HTERT RPE-1 (cell line): Measurements from ENCODE around the gene GALNT3.

Experiments used
- in situ Hi-C: fragments of 300-500 bp; cut with MboI; formaldehyde crosslinking; loops from 4 replicates; pipeline ENCODE4 v1.14.3; 2020; ENCODE audit warnings: low sequenced_read_pairs

Gene GALNT3

DNA sequence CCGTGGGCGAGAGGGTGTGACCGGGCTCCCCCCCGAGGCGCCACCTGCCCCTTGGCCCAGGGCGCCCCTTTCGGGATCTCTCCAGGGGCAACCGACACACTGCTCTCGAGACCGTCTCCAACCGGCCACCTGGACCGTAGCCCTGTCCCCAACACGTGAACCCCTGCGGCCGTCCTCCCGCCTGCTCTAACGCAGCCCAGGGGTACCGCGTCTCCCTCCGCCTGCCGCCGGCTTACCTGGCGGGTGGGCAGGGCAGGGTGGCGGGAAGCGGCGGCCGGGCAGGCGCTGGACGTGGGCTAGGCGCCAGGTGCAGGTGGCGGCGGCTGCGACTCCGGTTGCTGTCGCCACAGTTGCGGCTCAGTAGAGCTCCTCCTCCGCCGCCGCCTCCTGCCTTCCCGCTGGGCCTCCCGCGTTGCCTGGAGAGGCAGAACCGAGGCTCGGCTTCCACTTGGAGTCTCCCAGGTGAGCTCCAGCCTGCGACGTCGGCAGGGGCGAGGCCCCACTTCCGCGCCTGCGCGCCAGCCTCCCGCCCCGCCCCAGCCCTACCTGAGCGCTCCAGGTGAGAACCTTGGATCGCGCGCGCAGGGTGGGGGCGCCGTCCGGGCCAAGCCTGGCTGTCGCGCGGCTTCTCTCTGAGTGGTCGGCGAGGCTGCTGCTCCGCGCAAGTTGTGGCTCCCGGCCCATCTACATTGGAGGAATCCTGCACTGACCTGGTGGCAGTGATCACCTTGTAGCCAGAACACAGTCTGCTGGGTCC is at the start of gene GALNT3:
Gene GALNT3, minus strand, starts transcription at position 469 of the 757 bp plus-strand sequence. CDS start 23,547 bp downstream, outside the sequence.
- in situ Hi-C loops = no loop called here

DNA sequence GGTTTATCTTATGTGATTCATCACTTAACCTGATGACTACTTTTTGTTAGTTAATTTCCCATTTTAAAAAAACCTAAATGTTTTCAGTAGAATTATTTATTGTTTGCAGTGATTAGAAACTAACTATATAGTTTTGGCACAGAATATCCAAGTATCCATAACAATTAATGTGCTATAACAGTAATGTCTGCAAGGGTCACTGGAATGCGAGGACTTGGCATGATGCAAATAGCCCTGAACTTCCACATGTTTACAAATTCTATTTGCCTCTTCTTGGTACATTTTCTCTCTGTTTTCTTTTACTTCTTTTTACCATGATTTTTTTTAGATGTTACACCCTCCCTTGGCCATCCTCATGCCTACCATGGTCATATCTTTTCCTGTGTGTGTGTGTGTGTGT is 49.3 kb upstream of the GALNT3 start:
- in situ Hi-C loops = no loop called here

DNA sequence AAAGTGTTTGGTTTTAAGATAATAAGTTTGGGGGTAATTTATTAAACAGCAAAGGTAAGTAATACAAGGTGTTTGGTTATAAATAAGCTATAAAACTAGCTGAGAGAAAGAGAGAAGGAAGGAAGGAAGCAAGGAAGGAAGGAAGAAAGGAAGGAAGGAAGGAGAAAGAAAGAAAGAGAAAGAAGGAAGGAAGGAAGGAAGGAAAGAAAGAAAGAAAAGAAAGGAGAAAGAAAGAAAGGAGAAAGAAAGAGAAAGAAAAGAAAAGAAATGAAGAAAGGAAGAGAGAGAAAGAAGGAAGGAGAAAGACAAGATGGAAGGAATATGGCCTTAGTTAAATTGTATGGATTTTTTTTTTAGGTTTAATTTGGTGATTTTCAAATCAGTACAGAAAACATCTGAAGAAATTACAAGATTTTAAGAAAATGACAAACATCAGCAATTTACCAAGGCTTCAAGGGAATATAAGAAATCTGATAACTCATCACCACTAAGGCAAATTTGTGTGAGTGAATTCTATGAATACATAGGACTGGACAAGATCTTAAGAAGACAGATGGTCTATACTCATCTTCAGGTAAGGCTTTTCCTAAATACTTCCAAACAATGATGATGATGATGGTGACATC is 46.4 kb upstream of the GALNT3 start:
- in situ Hi-C loops = no loop called here

DNA sequence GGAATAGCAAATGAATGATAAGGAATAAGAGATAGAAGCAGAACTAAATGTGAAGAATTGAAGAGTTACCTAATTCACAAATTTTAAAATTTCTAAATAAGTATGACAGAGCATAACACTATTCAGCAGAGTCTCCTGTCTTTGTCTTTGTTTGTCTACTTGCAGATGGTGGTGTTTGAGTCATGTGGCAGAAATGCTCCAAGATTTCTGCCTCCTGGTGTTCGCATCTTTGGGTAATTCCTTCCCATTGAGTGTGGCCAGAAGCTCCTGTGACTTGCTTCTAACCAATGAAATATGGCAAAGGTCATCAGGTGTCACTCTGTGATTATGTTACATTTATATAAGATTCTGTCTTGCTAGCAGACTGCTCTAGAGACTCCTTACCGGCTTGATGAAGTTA is 45.6 kb upstream of the GALNT3 start:
- in situ Hi-C loops = no loop called here

DNA sequence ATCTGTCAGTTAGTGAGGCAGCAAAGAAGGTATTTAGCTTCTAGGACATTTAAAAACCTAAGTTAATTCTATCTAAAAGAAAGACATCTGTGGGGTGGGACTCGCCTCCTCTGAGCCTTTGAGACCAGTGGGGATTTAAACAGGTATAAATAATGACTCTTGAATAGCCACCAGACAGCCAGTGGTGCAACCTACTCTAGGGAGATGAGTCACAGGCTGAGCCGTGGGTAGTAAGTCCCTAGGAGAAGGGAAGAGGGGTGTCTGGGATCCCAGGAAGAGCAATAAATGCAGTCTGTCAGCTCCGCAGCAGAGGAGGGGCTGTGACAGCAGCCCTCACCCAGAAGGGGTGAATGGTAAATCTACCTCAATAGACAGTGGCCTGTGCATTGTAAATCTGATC is 43.1 kb upstream of the GALNT3 start:
- in situ Hi-C loops = no loop called here

DNA sequence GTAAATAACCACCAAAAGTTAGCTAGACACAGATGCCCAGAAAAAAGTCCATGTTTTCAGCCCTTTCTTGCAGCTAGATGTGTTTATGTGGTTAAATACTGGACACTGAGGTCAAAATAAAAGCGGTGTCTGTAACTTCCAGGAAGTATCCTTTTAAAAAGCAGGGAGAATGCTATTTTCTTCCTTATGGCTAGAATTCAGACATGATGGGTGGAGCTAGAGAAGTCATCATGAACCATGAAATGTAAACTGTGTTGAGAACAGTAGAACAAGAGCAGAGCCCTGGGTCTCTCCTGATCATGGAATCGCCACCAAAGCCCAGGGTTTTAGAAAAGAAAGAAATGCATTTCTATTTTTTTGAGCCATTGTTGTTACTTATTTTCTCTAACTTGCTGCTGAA is 41.3 kb upstream of the GALNT3 start:
- in situ Hi-C loops = no loop called here

DNA sequence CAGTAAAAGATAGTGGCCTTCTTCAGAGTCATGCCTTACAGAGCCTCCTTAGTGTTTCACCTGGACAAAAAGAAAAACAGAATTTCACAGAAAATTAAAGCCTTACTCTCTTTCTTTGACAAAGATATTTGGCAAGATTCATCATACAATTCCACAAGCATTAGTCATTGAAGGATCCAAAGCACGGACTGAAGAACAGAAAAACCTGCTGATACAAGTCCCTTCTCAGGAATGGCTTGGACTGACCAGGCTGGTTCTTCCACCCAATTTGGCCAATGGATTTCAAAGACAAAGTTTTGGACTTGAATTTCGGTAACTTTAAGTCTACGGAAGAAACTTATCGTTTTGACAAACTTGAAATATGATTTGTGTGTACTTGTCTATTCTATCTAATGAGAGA is 39.1 kb upstream of the GALNT3 start:
- in situ Hi-C loops = no loop called here

DNA sequence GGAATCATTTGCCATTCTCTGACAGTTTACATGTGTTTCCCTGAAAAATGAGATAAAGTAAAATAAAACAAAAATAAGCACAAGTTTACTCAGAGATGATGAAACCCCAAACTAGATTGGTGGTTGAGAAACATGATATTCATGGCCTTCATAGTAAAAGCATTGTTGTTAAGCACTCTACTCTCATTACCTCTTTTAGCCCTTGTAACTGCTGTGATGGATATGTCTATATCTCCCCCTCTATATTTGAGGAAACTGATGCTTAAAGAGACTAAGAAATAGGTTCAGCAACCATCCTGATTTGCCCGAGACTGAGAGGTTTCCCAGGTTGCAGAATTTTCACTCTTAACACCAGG is 33.9 kb upstream of the GALNT3 start:
- in situ Hi-C loops = no loop called here

DNA sequence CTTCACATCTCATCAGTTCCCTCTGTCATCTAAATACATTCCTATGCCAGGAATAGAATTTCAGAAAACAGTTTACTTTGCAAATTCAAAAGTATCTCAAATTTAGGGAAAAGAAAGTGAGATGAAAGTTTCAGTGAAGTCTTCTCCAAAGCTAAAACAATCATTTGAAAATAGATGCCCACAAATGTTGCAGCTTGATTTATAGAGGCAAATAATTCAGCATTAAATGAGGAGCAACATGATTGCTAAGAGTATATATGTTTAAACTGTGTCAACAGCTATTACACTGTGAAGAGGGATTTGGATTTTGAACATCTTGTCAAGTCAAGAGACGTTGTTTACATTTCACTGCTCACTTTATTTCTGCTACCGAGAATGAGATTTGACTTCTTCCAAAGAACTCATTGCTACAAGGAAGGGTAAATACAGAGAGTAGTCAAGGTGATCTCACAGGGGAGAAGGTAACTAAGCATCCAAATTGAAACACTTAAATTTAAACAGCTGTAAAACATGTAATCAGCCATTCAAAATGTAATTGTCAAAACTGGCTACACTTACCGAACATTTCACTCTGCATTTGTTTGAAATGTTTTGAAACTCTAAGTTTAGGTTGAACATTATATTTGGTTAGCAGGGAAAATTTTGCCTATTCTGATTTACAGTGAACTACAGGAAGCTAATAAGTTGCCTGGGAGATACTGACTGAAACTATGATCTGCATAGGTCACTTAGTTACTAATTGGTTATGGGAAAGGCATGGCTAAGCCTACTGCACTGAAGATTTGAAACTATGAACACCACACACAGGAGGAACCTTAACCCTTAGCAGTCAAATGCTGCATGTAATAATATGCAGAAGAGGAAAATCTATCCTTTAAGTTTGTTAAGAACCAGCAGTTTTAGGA is 33.2 kb upstream of the GALNT3 start:
- in situ Hi-C loops = no loop called here

DNA sequence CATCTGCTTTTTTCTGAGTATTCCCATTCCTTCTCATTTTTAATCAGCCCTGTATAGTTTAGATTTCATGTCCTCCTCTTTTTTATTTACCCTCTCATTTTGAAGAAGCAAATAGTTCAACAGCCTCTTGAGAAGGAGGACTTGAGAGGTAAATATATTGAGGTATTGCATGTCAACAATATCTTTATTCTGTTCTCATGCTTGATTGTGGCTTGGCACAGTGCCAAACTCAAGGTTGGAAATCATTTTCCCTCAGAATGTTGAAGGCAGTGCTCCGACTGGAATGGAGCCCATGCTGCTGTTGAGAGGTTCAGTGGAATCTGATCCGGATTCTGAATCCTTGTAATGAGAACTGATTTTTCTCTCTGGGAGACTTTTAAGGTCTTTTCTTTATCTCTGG is 31.0 kb upstream of the GALNT3 start:
- in situ Hi-C loops = no loop called here

DNA sequence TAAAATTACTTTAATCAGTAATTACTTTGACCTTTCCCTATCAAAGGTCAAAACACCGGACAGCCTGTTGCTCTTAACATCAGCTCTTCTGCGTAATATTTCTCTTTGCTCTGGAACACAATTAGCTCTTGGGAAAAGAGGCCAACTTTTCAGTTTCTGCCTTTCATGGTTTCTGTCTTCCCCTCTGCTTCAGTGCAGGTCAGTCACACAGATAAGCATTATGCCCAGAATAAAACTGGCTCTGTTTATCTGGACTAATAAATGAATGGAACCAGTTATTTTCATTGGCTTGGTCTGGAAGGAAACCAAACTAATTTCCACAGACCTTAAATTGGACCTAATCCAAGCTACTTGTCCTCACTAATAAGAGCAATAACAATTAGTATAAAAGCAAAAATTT is 26.2 kb upstream of the GALNT3 start:
- in situ Hi-C loops = no loop called here

DNA sequence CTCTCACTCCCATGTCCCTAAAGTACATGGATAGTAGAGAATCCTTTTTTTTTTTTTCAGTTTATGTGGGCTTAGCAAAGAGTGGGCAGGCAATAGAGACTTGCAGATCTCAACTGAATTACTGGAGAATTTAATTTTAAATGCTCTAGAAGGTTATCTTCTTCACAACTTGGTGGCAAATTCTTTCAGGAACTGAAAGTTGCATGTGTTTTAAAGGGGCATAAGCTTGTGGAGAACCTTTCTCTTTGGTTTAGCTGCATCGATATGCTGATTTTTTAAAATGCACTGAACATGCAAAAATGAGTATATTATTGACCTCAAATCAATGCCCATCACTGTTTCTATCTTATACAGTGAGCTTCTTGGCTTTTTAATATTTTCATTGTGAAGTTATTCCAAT is 24.9 kb upstream of the GALNT3 start:
- in situ Hi-C loops = no loop called here

DNA sequence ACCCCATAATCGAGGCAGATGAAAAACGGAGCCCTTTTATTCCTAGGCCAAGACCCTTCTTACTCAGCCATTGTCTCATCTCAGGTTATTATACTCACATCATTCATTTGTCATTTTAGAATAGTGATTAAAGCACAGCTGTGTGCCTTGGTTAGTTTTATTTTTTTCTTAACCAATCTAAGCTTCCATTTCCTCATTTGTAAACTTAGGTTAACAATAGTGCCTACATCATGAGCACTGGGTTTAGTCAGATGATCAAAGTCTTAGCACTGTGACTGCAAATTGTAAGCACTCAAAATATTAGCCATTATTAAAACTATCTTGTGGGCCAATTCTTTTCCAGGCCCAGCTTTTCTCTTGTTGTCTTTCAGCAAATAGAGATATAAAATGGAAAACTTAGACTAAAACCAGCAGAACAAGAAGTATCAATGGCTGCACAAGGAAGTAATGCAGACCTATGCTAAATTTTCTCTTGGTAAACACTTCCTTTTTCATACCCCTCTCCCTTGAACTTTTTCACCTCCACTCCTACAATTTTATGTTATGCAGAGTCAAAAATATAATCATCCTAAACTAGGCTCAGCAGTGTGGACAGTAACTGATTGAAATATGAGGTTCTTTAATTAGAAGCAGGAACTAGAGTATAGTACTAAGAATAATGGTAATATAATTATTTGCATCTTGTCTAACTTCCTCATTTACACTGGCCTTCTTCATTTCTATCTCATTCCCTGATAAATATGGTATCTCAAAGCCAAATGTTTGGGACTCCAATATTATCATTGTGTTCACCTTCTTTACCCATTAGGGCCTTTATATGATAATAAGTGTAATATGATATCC is 21.5 kb upstream of the GALNT3 start:
- in situ Hi-C loops = no loop called here

DNA sequence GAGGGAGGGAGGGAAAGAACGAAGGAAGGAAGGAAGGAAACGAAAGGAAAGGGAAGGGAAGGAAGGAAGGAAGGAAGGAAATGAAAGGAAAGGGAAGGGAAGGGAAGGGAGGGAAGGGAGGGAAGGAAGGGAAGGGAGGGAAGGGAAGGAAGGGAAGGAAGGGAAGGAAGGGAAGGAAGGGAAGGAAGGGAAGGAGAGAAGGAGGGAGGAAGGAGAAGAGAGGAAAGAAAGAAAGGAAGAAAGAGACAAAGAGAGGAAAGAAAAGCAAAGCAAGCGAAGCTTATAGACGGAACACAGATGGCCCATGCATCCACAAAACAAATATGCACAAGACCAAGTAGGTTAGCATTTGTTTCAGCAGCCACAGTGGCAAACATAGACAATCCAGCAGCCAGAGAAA is 20.4 kb upstream of the GALNT3 start:
- in situ Hi-C loops = no loop called here

DNA sequence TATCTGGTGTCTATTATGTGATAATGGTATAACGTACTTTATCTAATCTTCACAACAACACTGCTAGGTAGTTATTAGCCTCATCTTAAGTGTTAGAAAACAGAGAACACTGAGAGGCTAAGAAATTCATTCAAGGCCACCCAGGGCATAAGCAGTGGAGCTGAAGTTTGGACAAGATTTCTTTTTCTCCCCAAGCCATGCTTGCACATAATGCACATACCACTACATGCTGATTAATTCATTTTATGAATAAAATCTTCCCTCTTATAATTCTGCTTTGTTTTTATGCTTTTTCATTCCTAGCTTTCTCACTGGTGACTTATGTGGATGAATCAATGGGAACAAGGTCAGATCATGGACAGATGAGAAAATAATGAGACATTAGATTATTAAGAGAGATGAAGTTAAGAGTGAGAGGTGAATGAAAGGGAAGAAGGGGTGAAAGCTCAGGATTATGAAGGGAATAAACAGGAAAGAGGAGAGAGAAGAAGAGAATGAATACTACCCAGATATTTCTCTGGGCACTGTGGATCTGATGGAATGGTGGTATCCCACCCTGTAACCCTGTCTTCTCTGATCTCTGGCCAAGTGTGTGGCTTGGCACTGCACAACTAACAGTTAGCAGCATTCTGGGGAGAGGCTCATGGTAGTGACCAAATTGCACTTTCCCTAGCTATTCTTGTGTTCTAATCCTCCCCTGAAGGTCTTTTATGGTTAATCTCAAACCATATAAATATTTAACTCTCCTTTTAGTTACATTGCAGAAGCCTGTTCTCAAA is 17.7 kb upstream of the GALNT3 start:
- in situ Hi-C loops = no loop called here

DNA sequence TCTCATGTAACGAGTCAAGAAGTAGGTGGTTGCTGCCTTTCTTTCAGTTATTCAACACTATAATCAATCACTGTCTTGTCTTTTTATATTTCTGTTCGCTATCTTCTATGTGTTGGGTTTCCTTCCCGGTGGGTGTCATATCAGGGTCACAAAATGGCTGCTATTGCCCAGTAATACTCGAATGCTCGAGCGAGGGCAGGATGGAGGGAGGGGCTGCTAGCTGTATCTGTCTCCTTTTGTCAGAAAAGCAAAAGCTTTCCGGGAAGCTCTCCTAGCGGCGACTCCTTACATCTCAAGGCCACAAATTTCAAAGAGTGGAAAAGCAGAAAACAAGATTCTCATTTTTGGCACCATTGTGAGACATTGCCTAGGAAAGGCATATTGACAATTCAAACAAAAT is 16.4 kb upstream of the GALNT3 start:
- in situ Hi-C loops = no loop called here

DNA sequence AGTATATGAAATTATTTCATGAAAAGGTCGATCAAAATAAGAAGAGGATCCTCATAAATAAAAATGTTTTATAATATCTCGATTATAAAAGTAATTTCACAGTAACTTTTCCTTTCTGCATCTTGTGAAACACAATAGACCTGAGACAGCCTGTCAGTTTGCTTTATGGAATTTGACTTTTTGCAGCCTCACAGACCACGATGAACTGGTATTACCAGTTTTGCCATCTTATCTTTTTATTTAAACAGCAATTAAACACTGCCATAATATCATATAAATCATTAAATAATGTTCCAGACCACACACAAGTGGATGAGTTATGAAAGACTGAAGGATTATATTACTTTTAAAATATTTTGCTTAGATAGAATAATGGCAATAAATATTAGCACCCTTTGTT is 10.7 kb upstream of the GALNT3 start:
- in situ Hi-C loops = no loop called here

DNA sequence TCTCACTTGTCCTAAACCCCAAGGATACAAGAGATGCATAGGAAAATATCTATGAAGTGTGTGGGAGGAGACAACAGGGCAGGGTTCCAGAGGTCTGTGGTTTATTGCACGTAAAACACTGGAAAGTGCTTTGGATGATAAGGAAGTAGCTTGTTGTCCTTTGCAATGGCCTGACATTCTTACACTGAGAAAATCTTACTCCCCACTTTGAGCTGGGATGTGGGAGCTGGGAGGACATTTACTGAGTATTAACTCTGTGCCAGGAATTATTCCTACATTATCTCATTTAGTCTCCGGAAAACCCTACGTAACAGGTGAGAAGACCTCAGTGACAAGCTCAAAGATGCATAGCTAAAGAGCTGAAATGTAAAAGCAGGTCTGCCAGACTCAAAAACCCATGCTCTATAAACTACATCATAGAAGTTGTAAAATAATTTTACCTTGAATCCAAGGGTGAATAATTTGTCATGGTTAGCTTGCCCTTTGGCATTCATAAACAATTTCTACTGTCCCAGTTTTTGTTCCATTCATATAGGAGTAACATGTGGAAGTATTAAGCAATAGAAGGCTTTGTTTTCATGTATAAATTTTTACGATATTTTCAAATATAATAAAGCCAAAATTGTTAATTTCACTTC is 9.2 kb upstream of the GALNT3 start:
- in situ Hi-C loops = no loop called here

DNA sequence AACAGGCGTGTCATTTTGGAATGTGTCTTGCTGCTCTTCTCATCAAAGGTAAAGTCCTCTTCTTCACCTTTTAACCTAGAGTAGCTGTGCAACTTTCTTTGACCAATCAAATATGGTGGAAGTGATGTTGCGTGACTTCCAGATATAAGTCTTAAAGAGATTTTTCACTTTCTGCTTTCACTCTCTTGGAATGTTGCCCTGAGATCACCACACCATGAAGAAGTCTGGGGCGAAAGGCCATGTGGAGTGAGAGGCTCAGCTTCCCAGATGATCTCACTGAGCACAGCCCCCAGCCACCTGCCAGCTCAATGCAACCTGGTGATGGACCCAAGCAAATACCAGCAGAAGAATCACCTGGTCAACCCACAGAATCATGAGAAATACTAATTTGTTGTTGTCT is 7.1 kb upstream of the GALNT3 start:
- in situ Hi-C loops = no loop called here
